ENCODE data around the gene EMP1.

Gene EMP1

DNA sequence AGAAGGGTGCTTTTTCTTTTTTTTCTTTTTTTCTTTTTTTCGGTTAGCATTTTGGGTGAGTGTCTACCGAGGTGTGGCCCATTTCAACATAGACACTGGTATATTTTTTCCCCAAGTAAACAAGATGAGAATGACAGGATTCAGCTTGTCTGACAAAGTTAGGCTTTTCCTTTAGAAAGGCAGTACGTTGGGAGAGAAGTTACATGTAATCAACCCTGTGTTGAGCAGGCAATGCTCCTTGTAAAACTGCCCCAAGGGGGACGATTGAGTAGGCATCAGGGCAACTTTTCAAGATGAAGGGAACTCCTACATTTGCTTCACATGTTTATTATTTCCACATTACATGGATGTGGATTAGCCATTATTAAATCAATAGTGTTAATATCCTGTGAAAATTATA, 1.7 kb downstream of the EMP1 start:
- DNase-seq: no peak

DNA sequence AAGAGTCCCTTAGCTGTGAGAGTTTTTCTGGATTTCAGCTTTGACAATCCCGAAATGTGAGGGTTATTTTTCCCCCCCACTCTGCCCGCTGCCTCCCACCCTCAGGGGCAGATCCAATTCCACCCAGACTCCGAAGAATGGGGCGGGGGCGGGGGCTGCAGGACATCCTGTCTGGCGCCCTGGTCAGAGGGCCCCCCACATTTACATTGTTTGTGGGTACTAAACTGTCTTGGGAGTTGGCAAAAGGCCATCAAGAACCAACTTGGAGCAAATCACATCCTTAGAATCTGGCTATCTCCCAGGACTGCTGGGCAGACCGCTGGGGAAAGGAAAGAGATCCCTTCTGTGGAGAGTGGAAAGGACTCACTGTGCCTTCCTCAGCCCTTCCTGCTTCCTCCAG, 2.4 kb downstream of the EMP1 start:
- no peak for DNase-seq

DNA sequence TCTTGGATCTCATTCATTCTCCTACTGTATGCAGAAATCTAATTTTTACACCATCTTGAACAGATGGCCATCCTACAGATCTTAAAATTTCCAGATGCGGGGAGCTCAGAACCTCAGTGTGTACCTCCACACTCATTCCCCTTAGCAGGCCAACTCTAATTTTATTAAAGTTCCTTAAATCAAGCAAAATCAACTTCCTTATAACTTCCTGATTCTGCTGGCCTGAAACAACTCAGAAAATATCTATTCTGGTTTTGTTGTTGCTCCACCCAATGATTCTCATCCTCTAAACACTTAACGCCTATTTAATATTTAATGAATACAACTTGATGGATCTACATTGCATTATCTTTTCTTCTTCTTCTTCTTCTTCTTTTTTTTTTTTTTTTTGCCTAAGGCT, 3.1 kb downstream of the EMP1 start:
- DNase-seq: no peak

DNA sequence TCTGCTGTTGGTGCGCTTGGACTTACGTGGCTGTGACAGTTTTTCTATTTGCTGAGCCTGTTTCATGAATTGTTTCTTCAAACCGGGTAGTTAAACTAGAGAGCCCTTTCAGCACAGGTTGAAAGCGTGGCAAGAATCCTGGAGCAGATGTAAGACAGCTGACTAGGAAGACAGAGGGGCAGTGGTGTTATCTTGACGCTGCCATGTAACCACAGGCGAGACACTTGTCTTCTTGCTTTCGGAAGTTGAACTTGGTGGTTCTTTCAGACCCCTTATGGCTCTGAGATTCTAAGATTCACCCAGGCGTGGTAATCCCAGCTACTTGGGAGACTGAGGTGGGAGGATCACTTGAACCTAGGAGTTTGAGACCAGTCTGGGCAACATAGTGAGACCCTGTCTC, 4.3 kb downstream of the EMP1 start:
- DNase-seq: no peak

GRCh38 chr12:13203034-13203922, 6.8 kb downstream of the EMP1 start:
- no peak for DNase-seq

DNA sequence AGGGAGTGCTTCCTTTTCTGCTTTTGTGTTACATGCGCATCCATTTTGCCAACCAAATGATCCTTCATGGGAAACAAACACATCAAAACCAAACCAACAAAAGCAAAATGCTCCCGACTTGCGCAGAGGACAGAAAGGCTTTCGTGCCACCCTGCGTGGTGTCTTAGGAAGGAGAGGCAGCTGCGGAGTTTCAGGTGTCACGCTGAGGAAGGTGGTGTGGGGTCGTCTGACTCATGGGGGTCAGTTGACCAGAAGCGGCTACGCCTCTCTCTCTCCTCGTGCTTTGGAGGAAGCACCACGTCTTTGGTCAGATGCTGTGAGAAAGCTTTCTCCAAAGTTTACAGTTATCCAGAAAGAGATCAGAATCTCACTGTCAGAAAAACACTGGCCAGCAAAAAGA, 7.9 kb downstream of the EMP1 start:
- DNase-seq: no peak

DNA sequence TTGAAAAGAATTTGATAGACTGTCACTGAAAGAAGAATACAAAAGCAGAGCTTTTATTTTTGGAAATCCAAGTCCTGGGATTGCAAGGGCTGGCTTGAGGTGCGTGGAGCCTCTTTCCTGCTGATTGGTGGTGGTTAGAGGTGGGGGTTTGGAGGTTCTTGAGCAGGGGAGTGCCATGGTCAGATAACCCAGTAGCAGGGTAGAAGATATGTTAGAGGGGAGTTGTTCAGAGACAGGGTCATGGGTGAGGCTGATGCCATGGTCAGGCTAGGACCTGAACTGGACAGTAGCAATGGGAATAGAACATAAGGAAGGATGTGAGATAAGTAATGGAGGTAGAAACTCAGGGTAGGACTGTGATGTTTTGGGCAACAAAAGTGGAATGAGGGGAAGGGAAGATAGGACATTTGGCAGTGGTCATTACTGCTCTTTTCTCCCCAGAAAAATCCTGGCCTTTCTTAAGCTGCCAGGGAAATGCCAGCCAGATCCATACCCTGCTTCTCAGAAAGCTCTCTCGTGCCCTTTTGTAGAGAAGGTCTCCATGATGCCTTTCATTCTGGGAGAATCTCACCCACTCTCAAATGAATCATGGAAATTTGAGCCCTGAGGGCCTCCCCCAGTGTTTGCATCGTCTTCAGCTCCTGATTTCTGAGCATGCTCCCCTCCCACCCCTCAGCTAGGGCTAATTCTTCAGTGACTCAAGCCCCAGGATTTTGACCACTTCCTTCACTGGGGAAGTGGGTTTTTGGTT, 9.5 kb downstream of the EMP1 start:
- no peak for DNase-seq

DNA sequence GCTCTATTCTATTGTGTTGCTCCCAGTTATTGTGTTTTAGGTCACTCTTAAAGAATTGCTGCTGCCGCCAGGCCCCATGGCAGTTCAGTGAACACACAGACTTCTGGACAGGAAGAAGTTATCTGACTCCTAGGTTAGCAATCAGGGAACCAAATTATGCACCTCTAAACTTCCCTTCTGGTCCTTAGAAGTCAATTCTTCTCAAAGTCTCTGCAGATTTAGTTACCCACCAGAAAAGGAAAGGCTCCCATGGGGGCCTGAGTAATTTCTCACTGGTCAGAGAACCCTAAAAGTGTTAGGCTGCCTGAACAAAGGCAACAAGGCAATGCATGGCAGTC, 10.0 kb downstream of the EMP1 start:
- no peak for DNase-seq

- no peak for DNase-seq
These were observed 12.3 kb downstream of the EMP1 start for GRCh38 chr12:13208533-13209435.

GRCh38 chr12:13209436-13210235, 13.1 kb downstream of the EMP1 start:
- DNase-seq: no peak

GRCh38 chr12:13210236-13211190, 14.0 kb downstream of the EMP1 start:
- no peak for DNase-seq

- no peak for DNase-seq
These were observed 14.8 kb downstream of the EMP1 start for GRCh38 chr12:13211191-13211858.

DNA sequence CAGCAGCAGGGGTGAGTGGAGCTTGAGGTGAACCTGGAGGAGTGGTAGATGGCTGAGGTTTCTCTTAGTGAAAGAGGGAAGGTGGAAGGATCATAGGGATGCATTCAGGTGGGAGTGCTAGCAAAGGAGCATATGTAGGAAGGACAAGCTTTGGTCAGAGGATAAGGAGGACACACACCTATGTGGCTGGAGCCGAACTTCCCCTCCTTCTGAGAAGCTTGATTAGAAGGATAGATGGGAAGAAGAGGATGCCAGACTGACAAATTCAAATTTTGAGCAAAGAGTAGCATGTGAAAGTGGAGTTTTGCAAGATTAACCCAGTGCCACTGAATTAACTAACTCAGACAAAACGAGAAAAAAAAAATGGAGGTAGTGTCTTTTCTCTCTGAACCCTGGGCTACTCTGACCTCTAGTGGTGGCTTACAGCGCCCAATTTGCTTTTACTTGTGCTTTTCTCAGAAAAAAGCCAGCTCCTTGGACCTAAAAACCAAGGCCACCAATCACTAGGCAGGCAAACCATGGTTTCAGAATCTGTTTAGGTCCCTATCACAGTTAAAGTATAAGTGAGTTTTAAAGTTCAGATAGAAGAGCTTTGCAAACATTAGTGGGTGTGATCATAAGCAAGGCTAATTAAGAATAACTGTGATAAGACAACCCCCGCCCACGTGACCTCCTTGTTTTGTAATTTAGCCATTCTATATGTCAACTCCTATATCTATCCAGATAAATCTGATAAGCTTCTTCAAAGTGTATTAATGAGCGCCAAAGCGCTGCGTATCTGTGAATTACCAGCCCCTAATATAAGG, 15.5 kb downstream of the EMP1 start:
- no peak for DNase-seq

GRCh38 chr12:13215056-13215455, 18.5 kb downstream of the EMP1 start:
- no peak for DNase-seq

- no peak for DNase-seq
These were observed 22.1 kb downstream of the EMP1 start for GRCh38 chr12:13218641-13219040.

DNA sequence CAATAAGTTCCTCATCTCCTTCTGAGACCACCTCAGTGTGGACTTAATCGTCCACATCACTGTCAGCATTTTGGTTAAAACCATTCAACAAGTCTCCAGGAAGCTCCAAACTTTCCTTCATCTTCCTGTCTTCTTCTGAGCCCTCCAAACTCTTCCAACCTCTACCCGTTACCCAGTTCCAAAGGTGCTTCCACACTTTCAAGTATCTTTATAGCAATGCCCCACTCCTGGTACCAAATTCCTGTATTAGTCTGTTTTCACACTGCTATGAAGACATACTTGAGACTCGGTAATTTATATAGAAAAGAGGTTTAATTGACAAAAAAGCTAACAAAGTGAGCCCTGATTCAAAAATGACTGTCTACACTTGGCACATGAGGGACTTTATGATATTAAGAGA, 22.8 kb downstream of the EMP1 start:
- no peak for DNase-seq

- DNase-seq: no peak
These were observed 24.3 kb downstream of the EMP1 start for GRCh38 chr12:13220838-13221237.

- no peak for DNase-seq
These were observed 25.6 kb downstream of the EMP1 start for GRCh38 chr12:13222076-13222475.

DNA sequence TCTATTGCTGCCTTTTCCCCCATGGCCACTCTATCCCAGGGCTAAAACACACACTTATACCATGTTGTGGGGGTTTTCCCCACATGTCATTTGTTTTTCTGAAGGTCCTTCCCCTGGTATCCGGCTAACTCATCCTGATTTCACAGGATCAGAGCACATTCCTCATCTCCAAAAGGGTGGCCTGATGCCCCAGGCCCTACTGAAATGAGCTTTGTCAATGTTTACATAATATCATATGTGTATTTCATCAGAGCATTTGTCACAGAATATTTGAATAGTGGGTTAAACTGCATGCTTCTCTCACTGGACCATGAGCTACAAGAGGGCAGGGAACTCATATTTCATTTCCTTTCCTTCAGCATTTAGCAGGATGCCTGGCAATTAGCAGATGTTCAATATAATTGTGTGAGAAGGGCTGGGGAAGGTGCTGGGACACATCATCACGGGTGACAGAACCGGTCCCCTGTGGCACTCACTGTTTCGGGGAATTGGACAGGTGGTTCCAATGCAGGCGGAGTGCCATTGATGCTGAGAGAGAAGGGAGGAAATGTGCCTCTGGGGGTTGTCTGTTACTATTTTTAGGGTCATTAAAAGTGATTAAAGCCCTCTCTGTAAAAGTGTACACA, 26.8 kb downstream of the EMP1 start:
- DNase-seq: no peak

Measured in cortex of kidney (tissue), 1 donor.